Ectodermal cell (in vitro differentiated cells): ENCODE measurements around the gene P2RX6. TPM values are rescaled to one million over a fixed set of nuclear protein-coding genes. Genes with fewer than 3 reads are reported as not detected.
"Not testable (repeated sequence)": the region's sequence is repeated elsewhere in the genome, so short reads cannot be mapped to it uniquely, and the experiment has no call there.

Experiments
- H3K27ac ChIP-seq: 2 replicates; pipeline ENCODE4 v1.7.0; 2013; ENCODE audit warnings: mild to moderate bottlenecking, low read depth, low read length; ENCODE audit not compliant: insufficient read depth, poor library complexity, severe bottlenecking
- H3K27me3 ChIP-seq: 2 replicates; pipeline ENCODE4 v1.7.0; 2013; ENCODE audit warnings: mild to moderate bottlenecking, low read length; ENCODE audit not compliant: insufficient read depth, control insufficient read depth, poor library complexity, severe bottlenecking
- H3K36me3 ChIP-seq: one replicate; pipeline ENCODE4 v1.7.0; 2013; ENCODE audit warnings: low read length; ENCODE audit not compliant: control insufficient read depth, insufficient read depth
- H3K4me1 ChIP-seq: one replicate; pipeline ENCODE4 v1.7.0; 2013; ENCODE audit warnings: low read length; ENCODE audit not compliant: control insufficient read depth, insufficient read depth
- H3K4me3 ChIP-seq: 2 replicates; pipeline ENCODE4 v1.7.0; 2013; ENCODE audit warnings: low read depth, low read length, control low read depth; ENCODE audit not compliant: insufficient read depth
- H3K9me3 ChIP-seq: 2 replicates; pipeline ENCODE4 v1.7.0; 2013; ENCODE audit warnings: mild to moderate bottlenecking, low read length, moderate library complexity; ENCODE audit not compliant: control insufficient read depth
- WGBS, 2 experiments: methylation state at CpG; one replicate each; pipeline ENCODE4 v1.1.7; 2013; ENCODE audit warnings: missing lambda C conversion rate in 2 of 2; 5-methylcytosine and 5-hydroxymethylcytosine counted together
- polyA plus RNA-seq, 4 experiments: library from polyadenylated mRNA; stranded (reverse); fragments of 50-300 nt; gene quantifications; one replicate each; pipeline ENCODE4 v1.2.3, GENCODE V29; 2013

The P2RX6 gene
- 2.6 TPM for polyA plus RNA-seq (2013, experiment 1 of 4)
- polyA plus RNA-seq (2013, experiment 2 of 4), result 2.1 TPM
- polyA plus RNA-seq (2013, experiment 3 of 4), result 1.9 TPM
- 2.6 TPM for polyA plus RNA-seq (2013, experiment 4 of 4)

DNA sequence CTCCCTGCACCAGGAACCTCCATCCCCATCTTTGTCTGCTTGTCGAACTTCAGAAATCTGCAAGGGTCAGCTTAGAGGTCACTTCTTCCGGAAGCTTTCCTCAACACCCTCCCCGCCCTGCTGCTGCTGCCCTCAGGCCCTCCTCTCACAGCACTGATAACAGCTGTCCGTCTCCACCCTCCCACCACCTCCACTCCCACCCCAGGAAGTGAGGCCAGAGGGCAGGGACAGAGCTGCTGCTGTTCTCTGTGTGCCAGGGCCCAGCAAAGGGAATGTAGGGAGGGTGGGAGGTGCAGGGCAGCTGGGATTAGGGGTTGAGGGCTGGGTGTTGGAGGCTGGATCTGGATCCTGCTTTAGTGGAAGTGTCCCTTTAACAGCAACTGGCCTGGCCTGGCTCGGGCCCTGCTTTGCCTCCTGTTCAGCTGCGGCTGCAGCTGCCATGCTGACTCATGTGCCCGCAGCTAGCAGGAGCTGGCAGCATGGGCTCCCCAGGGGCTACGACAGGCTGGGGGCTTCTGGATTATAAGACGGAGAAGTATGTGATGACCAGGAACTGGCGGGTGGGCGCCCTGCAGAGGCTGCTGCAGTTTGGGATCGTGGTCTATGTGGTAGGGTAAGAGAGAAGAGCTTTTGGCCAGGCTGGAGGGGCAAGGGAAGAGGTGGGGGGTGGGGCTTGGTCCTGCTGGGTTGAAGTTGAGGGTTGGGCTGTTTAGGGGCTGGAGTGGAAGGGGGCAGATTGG is at the start of gene P2RX6:
P2RX6 (plus strand) TSS at position 440 of the 740 bp plus-strand sequence; CDS start at position 450, 10 bp downstream.
- Histone ChIP-seq H3K27me3 (no peaks in the 10 kb centered on the region), H3K27ac (peak within 1 kb of the TSS; percentile 93), H3K4me1 (peaks cover 29% of the 10 kb centered on the region), H3K9me3 (no peaks in the 10 kb centered on the region), H3K36me3 (no peaks in the 10 kb centered on the region), H3K4me3 (peak within 1 kb of the TSS; percentile 69)
- WGBS, 2 experiments, result 52 to 54% methylated on average over 12 of the region's 12 CpGs

DNA sequence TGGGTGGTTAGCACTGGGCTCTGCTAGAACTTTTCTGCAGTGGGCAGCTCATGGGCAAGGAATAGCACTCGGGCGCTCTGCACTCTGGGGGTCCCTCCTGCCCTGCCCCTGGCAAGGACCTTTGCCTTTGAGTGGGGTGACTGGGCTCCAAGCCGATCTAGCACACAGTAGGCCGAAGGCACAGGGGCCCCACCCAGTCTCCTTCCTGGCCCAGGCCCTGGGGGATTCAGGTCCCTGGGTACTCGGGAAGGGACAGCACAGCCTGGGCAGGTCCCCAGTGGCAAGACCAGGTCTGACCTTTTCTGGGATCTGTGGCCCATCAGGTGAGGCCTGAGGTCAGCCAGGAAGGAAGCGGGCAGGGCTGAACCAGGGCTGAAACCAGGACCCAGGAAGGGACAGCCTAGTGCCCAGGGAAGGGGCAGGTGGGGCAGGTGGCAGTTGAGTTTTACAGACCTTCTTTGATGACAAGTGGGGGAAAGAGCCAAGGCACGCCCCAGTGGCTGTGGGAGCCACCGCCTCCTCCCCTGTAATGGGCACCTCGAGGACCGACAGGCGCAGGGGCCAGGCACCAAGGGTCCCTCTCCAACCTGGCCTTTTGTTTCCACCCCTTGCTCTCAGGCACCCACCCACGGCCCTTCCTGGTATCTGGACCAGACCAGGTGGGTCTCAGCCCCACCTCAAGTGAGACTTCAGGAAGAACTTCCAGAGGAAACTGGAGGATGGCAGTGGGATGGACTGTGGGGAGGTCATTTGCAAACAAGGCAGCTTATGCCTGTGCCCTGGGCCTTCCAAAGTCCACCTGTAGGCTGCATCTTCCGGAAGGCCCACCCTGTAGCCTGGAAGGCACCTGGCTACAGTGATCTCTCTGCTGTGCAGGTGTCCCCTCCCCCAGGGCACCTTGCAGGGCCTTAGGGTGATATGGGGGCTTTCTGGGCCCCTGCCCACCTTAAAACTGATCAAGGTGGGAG is 48.8 kb upstream of the P2RX6 start:
- Histone ChIP-seq H3K4me3 (no peak overlapping the region), H3K36me3 (no peaks in the 10 kb centered on the region), H3K4me1 (peaks cover 38% of the 10 kb centered on the region), H3K27ac (no peak overlapping the region), H3K27me3 (peaks cover 34% of the 10 kb centered on the region), H3K9me3 (no peaks in the 10 kb centered on the region)
- whole genome bisulfite sequencing, 2 experiments, result 85 to 88% methylated on average over 13 of the region's 13 CpGs

DNA sequence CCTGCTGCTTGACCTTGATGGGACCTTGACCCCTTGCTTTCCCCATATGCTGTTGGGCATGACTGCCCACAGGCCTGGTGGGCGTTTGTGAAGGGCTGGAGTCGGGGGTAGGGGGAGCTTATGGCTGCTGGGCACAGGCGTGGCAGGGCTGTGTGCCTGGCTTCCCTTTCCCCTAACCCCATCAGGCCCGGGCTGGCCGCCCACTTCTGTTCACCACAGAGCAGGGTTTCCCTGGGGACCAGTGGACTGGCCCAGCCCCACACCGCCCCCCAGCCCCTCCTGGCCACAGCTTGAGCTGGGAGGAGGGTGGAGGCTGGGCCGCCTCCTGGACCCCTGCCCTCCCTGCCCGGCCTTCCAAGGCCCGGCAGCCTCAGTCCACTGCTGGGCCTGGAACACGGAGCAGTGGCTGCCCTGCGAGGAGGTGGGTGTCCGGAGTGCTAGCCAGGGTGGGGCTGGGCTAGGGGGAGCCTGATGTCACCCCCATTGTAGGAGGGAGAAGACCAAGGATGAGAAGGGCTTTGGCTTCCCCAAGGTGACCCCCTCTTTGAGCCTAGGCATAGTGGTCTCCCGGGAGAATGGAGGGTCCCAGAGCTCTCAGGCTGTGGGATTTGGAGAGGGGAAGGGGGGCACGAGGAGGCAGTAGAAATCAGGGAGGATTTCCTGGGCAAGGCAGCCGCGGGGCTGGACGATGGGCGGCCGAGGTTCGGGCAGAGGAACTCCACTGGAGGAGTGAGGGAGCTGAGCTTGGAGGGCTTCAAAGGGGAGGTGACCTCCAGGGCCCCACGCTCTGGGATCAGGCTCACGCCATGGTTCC is 47.9 kb upstream of the P2RX6 start, which contains the start of gene AIFM3:
AIFM3 (plus strand) TSS at position 373 of the 814 bp plus-strand sequence. CDS start 690 bp downstream, outside the sequence.
- 63 to 67% methylated on average over 22 of the region's 22 CpGs for WGBS, 2 experiments
- no peak within 1 kb of the TSS for H3K4me3 ChIP-seq
- no peaks in the 10 kb centered on the region for H3K9me3 ChIP-seq
- H3K27me3 ChIP-seq, result peaks cover 34% of the 10 kb centered on the region
- H3K36me3 ChIP-seq, result no peaks in the 10 kb centered on the region
- peaks cover 47% of the 10 kb centered on the region for H3K4me1 ChIP-seq
- no peak within 1 kb of the TSS for H3K27ac ChIP-seq

DNA sequence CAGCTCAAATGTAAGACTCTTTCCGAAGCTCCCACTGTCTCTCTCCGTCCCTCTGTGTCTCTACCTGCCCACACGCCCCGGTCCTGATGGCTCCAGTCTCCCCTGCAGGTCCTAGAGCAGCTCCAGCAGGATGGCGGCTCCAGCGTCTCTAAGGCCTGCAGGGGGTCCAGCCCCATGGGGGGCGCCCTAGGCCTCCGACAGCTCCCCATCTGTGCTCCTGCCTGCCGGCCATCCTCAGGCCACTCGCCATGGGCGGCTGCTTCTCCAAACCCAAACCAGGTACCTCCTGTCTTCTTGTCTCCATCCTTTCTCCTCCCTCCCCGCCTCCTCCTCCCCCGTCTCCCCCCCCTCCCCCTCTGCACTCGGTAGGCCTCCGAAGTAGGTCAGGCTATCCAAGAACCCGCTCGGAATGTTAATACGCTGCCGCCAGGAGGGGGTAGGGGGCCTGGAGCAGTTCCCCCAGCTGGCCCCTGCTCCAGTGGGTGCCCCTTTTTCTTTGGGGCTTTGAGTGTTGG is 47.2 kb upstream of the P2RX6 start:
- 6 to 7% methylated on average over 15 to 18 of the region's 19 CpGs for WGBS, 2 experiments
- H3K4me1 ChIP-seq, result peaks cover 53% of the 10 kb centered on the region
- H3K27ac ChIP-seq, result no peak overlapping the region
- H3K9me3 ChIP-seq, result no peaks in the 10 kb centered on the region
- no peaks in the 10 kb centered on the region for H3K36me3 ChIP-seq
- peaks cover 34% of the 10 kb centered on the region for H3K27me3 ChIP-seq
- no peak overlapping the region for H3K4me3 ChIP-seq

DNA sequence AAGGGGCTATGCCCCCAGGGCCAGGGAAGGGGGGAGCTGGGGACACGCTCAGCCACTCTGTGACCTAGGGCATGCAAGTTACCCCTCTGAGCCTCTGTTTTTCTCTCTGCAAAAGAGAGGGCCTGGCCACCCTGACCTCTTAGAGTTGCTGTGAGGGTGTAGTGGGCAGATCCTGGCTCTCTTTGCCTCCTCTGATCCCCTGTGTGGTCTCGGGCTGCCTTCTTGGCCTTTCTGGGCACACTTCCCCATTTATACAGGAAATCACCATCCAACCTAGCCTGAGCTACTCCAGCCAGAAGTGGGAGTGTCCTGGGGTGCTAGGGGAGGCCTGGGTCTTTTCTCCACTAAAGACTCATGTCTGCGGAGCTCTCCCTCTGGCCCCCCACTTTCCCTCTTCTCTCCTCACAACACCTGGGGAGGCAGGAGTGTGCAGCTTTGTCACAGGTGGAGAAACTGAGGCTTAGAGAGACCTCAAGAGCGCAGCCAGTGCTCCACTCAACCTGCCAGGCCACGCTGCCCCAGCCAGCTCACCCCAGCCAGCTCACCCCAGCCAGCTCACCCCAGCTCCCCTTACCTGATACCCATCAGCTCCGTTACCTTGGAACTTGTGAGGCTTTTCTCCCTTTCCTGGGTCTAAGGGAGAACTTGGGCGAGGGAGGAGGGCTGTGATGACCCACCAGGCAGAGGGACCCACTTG is 46.5 kb upstream of the P2RX6 start:
- WGBS, 2 experiments, result 80 to 81% methylated on average over 7 of the region's 7 CpGs
- Histone ChIP-seq H3K27me3 (peaks cover 31% of the 10 kb centered on the region), H3K36me3 (no peaks in the 10 kb centered on the region), H3K4me3 (no peak overlapping the region), H3K4me1 (peaks cover 60% of the 10 kb centered on the region), H3K9me3 (no peaks in the 10 kb centered on the region), H3K27ac (peak overlapping the region; percentile 11)

DNA sequence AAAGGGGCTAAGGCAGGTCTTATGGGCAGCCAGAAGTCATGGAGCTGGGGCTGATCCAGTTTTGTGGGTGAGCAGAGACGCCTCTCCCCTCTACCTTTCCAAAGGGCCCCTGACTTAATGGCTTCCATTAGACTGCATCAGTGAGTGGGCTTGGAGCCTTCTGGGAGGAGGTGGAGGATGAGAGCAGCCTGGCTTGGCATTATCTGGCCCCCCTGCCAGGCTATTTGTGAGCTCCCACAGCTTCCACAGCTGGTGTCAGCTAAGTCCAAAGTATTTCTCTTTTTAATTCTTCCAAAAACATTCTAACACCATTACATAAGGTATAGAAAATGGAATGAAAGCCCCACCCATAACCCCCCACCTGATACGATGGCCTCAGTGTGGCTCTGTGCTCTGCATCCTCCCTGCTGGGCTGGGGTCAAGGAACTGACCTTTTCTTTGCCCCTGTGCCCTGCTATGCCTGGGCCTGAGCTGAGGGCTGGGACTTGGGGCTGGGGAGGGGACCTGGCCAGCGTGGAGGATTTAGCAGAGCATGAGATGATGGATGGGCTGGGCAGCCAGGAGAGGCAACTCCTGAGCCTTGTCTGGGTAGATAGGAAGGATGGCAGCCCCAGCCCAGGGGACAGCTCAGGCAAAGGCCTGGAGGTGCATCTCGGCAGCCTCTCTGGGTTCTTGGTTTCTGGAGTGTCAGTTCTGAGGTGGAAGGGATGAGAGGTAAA is 43.9 kb upstream of the P2RX6 start:
- no peak overlapping the region for H3K4me3 ChIP-seq
- peaks cover 53% of the 10 kb centered on the region for H3K4me1 ChIP-seq
- WGBS, 2 experiments, result 20 to 22% methylated on average over 4 of the region's 4 CpGs
- no peaks in the 10 kb centered on the region for H3K9me3 ChIP-seq
- H3K27me3 ChIP-seq, result peaks cover 5% of the 10 kb centered on the region
- no peaks in the 10 kb centered on the region for H3K36me3 ChIP-seq
- H3K27ac ChIP-seq, result peak overlapping the region; percentile 61

DNA sequence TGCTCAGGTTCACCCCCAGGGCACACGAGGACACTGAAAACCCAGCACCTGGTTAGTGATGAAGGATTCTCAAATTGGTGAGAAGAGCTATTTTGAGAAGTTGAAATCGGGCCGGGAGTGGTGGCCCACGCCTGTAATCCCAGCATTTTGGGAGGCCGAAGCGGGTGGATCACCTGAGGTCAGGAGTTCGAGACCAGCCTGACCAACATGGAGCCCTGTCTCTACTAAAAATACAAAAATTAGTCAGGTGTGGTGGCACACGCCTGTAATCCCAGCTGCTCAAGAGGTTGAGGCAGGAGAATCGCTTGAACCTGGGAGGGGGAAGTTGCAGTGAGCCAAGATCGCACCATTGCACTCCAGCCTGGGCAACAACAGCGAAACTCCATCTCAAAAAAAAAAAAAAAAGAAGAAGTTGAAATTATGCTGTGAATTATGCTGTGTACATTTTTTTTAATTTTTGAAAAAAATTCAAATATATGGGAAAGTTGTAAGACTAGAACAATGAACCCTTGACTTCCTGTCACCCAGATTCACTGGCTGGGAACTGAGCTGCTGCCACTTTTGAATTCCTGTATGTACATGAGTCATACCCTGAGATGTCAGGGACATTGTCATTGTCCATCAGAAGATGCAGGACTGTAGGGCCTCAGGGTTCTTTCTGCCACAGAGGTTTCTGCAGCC is 42.8 kb upstream of the P2RX6 start:
- not testable (repeated sequence) for H3K27me3 ChIP-seq, H3K36me3 ChIP-seq, H3K27ac ChIP-seq, H3K9me3 ChIP-seq, H3K4me3 ChIP-seq
- peaks cover 52% of the 10 kb centered on the region for H3K4me1 ChIP-seq
- WGBS, 2 experiments, result 88 to 94% methylated on average over 10 to 11 of the region's 11 CpGs

DNA sequence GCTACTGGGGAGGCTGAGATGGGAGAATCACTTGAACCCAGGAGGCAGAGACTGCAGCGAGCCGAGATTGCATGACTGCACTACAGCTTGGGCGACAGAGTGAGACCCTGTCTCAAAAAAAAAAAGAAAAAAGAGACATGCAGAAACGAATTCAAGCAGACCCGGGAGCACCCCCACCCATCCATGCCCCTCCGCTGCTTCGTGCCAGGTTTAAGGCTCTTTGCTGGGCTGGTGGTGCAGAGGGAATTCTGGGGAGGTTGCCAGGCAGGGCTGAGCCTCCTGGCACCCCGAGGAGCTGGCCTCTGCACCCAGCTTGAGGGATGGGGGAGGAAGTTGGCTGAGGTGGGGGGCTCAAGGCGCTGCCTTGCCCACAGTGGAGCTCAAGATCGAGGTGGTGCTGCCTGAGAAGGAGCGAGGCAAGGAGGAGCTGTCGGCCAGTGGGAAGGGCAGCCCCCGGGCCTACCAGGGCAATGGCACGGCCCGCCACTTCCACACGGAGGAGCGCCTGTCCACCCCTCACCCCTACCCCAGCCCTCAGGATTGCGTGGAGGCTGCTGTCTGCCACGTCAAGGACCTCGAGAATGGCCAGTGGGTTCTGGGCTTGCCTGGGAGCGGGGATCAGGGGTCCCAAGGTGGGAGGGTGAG is 41.9 kb upstream of the P2RX6 start:
- Histone ChIP-seq H3K9me3 (no peaks in the 10 kb centered on the region), H3K4me3 (no peak overlapping the region), H3K27me3 (no peaks in the 10 kb centered on the region), H3K4me1 (peaks cover 45% of the 10 kb centered on the region), H3K36me3 (no peaks in the 10 kb centered on the region), H3K27ac (no peak overlapping the region)
- WGBS, 2 experiments, result 79 to 85% methylated on average over 21 of the region's 21 CpGs
